Hepatocyte (in vitro differentiated cells): ENCODE data around the gene RUNX1.

Experiments used
- CTCF ChIP-seq: fragments of 200-600 bp; sonication (generic); IDR thresholded peaks from 2 replicates; pipeline ENCODE4 v1.5.1; 2016; ENCODE audit warnings: antibody characterized with exemption, mild to moderate bottlenecking; ENCODE audit not compliant: poor library complexity
- EZH2 ChIP-seq: fragments of 200-600 bp; sonication (generic); IDR thresholded peaks from 2 replicates; pipeline ENCODE4 v1.6.1; 2016; ENCODE audit warnings: antibody characterized with exemption, mild to moderate bottlenecking, borderline replicate concordance
- EZH2phosphoT487 ChIP-seq: fragments of 200-600 bp; sonication (generic); IDR thresholded peaks from one replicate; pipeline ENCODE4 v1.6.1; 2018; ENCODE audit warnings: antibody characterized with exemption, mild to moderate bottlenecking, low read depth, moderate library complexity; ENCODE audit not compliant: unreplicated experiment, severe bottlenecking

GRCh38 chr21:34771512-34772028 lies 277.5 kb downstream of the RUNX1 start:
- TF ChIP-seq CTCF (no peak), EZH2phosphoT487 (no peak), EZH2 (no peak)
